HFF-Myc (cell line): ENCODE results near the gene RTBDN.

Source experiments
- DNase-seq: peaks from one replicate; pipeline ENCODE4 v3.0.0-alpha.2; 2011; ENCODE audit warnings: low read depth; ENCODE audit errors: extremely low read depth
- H3K4me3 ChIP-seq: replicated peaks from 2 replicates; pipeline ENCODE4 v1.5.1; 2011; ENCODE audit warnings: low read depth, mild to moderate bottlenecking, control low read depth, low read length
- CTCF ChIP-seq: IDR thresholded peaks from 2 replicates; pipeline ENCODE4 v1.5.1; 2012; ENCODE audit warnings: mild to moderate bottlenecking, low read depth, low read length, control low read depth; ENCODE audit errors: missing control alignments

RTBDN gene

GRCh38 chr19:12865746-12866415 lies 31.5 kb upstream of the RTBDN start:
- no peak overlapping the region for H3K4me3 ChIP-seq
- TF ChIP-seq CTCF, result no peak
- no peak for DNase-seq

GRCh38 chr19:12864721-12865715 lies 30.6 kb upstream of the RTBDN start:
- DNase-seq, result no peak
- TF ChIP-seq CTCF, result no peak
- H3K4me3 ChIP-seq, result no peak overlapping the region

- no peak for DNase-seq
- TF ChIP-seq CTCF, result no peak
- H3K4me3 ChIP-seq, result no peak overlapping the region
Measured at GRCh38 chr19:12864143-12864542, 29.8 kb upstream of the RTBDN start.

- TF ChIP-seq CTCF, result no peak
- H3K4me3 ChIP-seq, result no peak overlapping the region
- no peak for DNase-seq
Measured at GRCh38 chr19:12859546-12859945, 25.2 kb upstream of the RTBDN start.

- TF ChIP-seq CTCF, result no peak
- H3K4me3 ChIP-seq, result no peak overlapping the region
- no peak for DNase-seq
Measured at GRCh38 chr19:12858041-12858928, 23.9 kb upstream of the RTBDN start.

GRCh38 chr19:12856653-12857052 lies 22.3 kb upstream of the RTBDN start:
- H3K4me3 ChIP-seq, result no peak overlapping the region
- TF ChIP-seq CTCF, result no peak
- no peak for DNase-seq
